ENCODE measurements around the gene WDR82.

GRCh38 chr3:52231502-52232278 is 46.8 kb downstream of the WDR82 start:
- peak; percentile 70 to 76 for TF ChIP-seq CTCF (conservative IDR thresholded peaks at IDR 0.05 in 1 of 2, IDR thresholded peaks at IDR 0.05 in 1 of 2; ENCODE audit: low read depth in 1 of 2, low read length in 2 of 2)
- no peak for TF ChIP-seq EZH2 (IDR thresholded peaks at IDR 0.05; ENCODE audit: low read length, missing control alignments)

All from fibroblast of lung (primary cell).